T-cell (primary cell): Measurements from ENCODE around the gene SPOP. TPM values are rescaled to one million over a fixed set of nuclear protein-coding genes. Genes with fewer than 3 reads are reported as not detected.
"Not testable (repeated sequence)": the region's sequence is repeated elsewhere in the genome, so short reads cannot be mapped to it uniquely, and the experiment has no call there.

Experiments
- ATAC-seq, 4 experiments: fragments of 200-7000 bp in 3 of 4; fragments of 150-1000 bp in 1 of 4; cut with Tn5 transposase; replicated peaks in 1 of 4; 1 replicate in 3 of 4; 2 replicates in 1 of 4; pipeline ENCODE4 v1.10.0; 2021; ENCODE audit warnings: moderate library complexity in 3 of 4, mild to moderate bottlenecking in 2 of 4, moderate number of reproducible peaks in 1 of 4
- CTCF ChIA-PET, 2 donors: fragments of 300-600 bp; sonication (Branson Sonifier 250); formaldehyde crosslinking; loops; one replicate each; lab custom pipeline; 2022; ENCODE audit warnings: antibody characterized with exemption in 2 of 2; lab: Charles Lee
- POLR2A ChIA-PET, 2 donors: fragments of 300-600 bp; sonication (Branson Sonifier 250); formaldehyde crosslinking; loops; one replicate each; lab custom pipeline; 2022; ENCODE audit warnings: antibody characterized with exemption in 2 of 2; lab: Charles Lee
- DNase-seq, 35 experiments: peaks; one replicate each; pipeline versions ENCODE4 v3.0.0 to v3.0.0-alpha.2; 2013 to 2023
- H3K27ac ChIP-seq: one replicate; pipeline ENCODE4 v1.5.1; 2013; ENCODE audit warnings: low read length
- H3K27me3 ChIP-seq, 2 experiments: replicated peaks in 1 of 2; 1 replicate in 1 of 2; 2 replicates in 1 of 2; pipeline versions ENCODE4 v1.6.1 to v1.7.0; 2013; ENCODE audit warnings: low read length in 1 of 2, mixed read lengths in 1 of 2; ENCODE audit not compliant: control insufficient read depth in 2 of 2, insufficient read depth in 2 of 2; ENCODE audit errors: extremely low read depth in 1 of 2
- H3K36me3 ChIP-seq, 2 donors: 1 replicate in 1 of 2; 2 replicates in 1 of 2; pipeline versions ENCODE4 v1.6.1 to v1.7.0; 2013; ENCODE audit warnings: low read length in 1 of 2; ENCODE audit not compliant: control insufficient read depth in 2 of 2, insufficient read depth in 1 of 2; ENCODE audit errors: extremely low read depth in 1 of 2
- H3K4me1 ChIP-seq, 2 experiments: 1 replicate in 1 of 2; 2 replicates in 1 of 2; pipeline versions ENCODE4 v1.6.1 to v1.7.0; 2013; ENCODE audit warnings: low read length in 2 of 2, mixed read lengths in 1 of 2; ENCODE audit not compliant: insufficient read depth in 2 of 2, control insufficient read depth in 1 of 2; ENCODE audit errors: extremely low read depth in 1 of 2
- H3K4me3 ChIP-seq, 2 donors: 1 replicate in 1 of 2; 2 replicates in 1 of 2; pipeline versions ENCODE4 v1.5.1 to v1.7.0; 2013; ENCODE audit warnings: mild to moderate bottlenecking in 2 of 2, low read length in 1 of 2, moderate library complexity in 1 of 2; ENCODE audit not compliant: control insufficient read depth in 1 of 2; ENCODE audit errors: extremely low read depth in 1 of 2
- H3K9me3 ChIP-seq: 2 replicates; pipeline ENCODE4 v1.7.0; 2013
- H3K27ac Mint-ChIP-seq, 2 donors: one replicate each; pipeline ENCODE4 v1.8.0; 2020 to 2021; ENCODE audit warnings: mild to moderate bottlenecking in 2 of 2, mixed read lengths in 2 of 2
- H3K27me3 Mint-ChIP-seq, 2 donors: one replicate each; pipeline ENCODE4 v1.8.0; 2021 to 2022; ENCODE audit warnings: mixed read lengths in 2 of 2
- H3K36me3 Mint-ChIP-seq: one replicate; pipeline ENCODE4 v1.8.0; 2021; ENCODE audit warnings: mixed read lengths
- H3K4me1 Mint-ChIP-seq, 3 donors: one replicate each; pipeline ENCODE4 v1.8.0; 2020 to 2022; ENCODE audit warnings: mixed read lengths in 3 of 3, mild to moderate bottlenecking in 1 of 3
- H3K4me3 Mint-ChIP-seq, 3 donors: one replicate each; pipeline ENCODE4 v1.8.0; 2020 to 2022; ENCODE audit warnings: mild to moderate bottlenecking in 3 of 3, mixed read lengths in 3 of 3, moderate library complexity in 3 of 3
- H3K9me3 Mint-ChIP-seq, 3 donors: one replicate each; pipeline ENCODE4 v1.8.0; 2020 to 2022; ENCODE audit warnings: mixed read lengths in 3 of 3
- WGBS: methylation state at CpG from one replicate; pipeline ENCODE4 v1.1.5; 2013; ENCODE audit warnings: missing lambda C conversion rate; ENCODE audit not compliant: insufficient coverage; 5-methylcytosine and 5-hydroxymethylcytosine counted together
- total RNA-seq, 35 experiments: library from RNA in 6 of 35; stranded (reverse) in 6 of 35; fragments of 120-200 nt in 1 of 35; gene quantifications; one replicate each; pipeline versions ENCODE4 v1.2.1 to v1.2.4 and lab custom pipeline; 2013 to 2026

Gene SPOP
- total RNA-seq, 5 donors from 2014 or later (not counting 1 experiment from before 2014, with no cell fraction given), result 67.1 to 80.4 (median 71.5) TPM

DNA sequence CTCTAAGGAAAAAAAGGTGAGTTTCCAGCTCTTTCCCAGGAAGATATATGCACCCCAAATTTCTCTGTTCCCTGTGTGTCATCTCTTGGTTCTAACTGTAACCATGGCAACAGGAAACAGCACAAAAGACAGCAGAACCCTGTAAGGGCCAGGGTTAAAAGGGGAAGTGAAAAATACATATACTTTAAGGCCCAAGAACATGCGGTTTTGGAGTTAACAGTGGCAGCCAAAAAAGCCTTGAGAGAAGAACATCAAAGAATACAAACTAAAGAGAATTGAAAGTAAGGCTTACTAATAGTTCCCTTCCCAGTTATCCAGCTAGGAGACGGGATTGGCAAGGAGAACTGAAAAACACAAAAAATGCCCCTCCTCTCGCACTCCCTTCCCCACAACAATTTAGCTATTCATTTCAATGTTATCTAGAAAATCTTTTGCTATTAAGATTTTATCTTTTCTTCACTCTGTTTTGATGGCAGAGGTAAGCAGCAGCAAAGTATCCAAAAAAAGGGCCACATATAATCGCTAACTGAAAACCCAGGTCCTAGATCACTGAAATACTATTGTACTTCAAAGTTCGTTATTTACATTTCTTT lies 1.5 kb downstream of the SPOP start:
- peaks cover 16% of the 10 kb centered on the region for H3K36me3 Mint-ChIP-seq
- peak overlapping the region; percentile 46 to 89 for H3K4me3 ChIP-seq
- ChIA-PET POLR2A (interaction anchor here in 1 of 2 donors (0.9 to 1.2 kb wide), 3 partner anchors 32 to 112 kb away, joined by 4 to 7 read pairs (median 6); partner anchors contain the start of genes FAM117A and SLC35B1), CTCF (interaction anchor here (0.6 to 0.8 kb wide), 6 partner anchors 16 to 647 kb away, joined by 3 to 9 read pairs (median 3); partner anchors contain the start of gene FAM117A (in 1 of the 2))
- no peaks in the 10 kb centered on the region for H3K9me3 ChIP-seq
- H3K4me1 Mint-ChIP-seq, result peaks cover 54 to 63% (median 57%) of the 10 kb centered on the region in 3 donors
- H3K36me3 ChIP-seq, result peaks cover 8 to 13% of the 10 kb centered on the region in 2 donors
- H3K27ac ChIP-seq, result peak overlapping the region; percentile 99
- H3K9me3 Mint-ChIP-seq, result no peaks in the 10 kb centered on the region
- DNase-seq (peak in 24 of 35 experiments; percentile 8 to 85 (median 30)), ATAC-seq (peak in 1 of 4 experiments; percentile 49)
- H3K27ac Mint-ChIP-seq, result peak overlapping the region; percentile 95 to 98
- no peaks in the 10 kb centered on the region for H3K27me3 Mint-ChIP-seq
- no peaks in the 10 kb centered on the region for H3K27me3 ChIP-seq
- H3K4me1 ChIP-seq, result peaks cover 27 to 35% of the 10 kb centered on the region in 2 experiments
- peak overlapping the region; percentile 79 to 91 (median 89) for H3K4me3 Mint-ChIP-seq
- 10% methylated on average over 2 of the region's 5 CpGs for WGBS

GRCh38 chr17:49674507-49674906 lies 3.4 kb downstream of the SPOP start:
- Mint-ChIP-seq H3K36me3 (peaks cover 16% of the 10 kb centered on the region), H3K27me3 (no peaks in the 10 kb centered on the region), H3K4me3 (peak overlapping the region; percentile 25 to 89 (median 79)), H3K9me3 (no peaks in the 10 kb centered on the region), H3K27ac (peak overlapping the region; percentile 95 to 98), H3K4me1 (peaks cover 69 to 74% (median 70%) of the 10 kb centered on the region in 3 donors)
- Histone ChIP-seq H3K9me3 (no peaks in the 10 kb centered on the region), H3K4me3 (no peak overlapping the region), H3K36me3 (peaks cover 8 to 13% of the 10 kb centered on the region in 2 donors), H3K4me1 (peaks cover 32 to 35% of the 10 kb centered on the region in 2 experiments), H3K27me3 (no peaks in the 10 kb centered on the region), H3K27ac (peak overlapping the region; percentile 99)
- POLR2A ChIA-PET, result interaction anchor here in 1 of 2 donors (0.5 to 0.9 kb wide), 3 partner anchors 49 to 394 kb away, joined by 3 to 4 read pairs (median 3); no protein-coding TSS in a partner anchor
- CTCF ChIA-PET, result interaction anchor here in 1 of 2 donors (1.3 kb wide), 1 partner anchor 13 kb away, joined by 3 read pairs; no protein-coding TSS in a partner anchor
- ATAC-seq, result no peak
- no peak for DNase-seq

DNA sequence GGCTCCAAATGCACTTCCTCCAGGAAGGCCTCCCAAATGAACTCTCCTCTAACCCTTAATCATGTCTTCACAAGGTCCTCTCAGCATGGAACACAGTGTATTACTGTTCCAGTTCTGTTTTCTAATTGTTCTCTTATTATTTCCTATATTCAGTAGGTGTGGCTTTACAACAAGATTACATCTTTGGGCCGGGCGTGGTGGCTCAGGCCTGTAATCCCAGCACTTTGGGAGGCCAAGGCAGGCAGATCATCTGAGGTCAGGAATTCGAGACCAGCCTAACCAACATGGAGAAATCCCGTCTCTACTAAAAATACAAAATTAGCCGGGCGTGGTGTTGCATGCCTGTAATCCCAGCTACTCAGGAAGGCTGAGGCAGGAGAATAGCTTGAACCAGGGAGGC lies 4.2 kb downstream of the SPOP start:
- H3K27me3 Mint-ChIP-seq, H3K9me3 Mint-ChIP-seq, POLR2A ChIA-PET, H3K27ac ChIP-seq, H3K27me3 ChIP-seq, ATAC-seq, H3K9me3 ChIP-seq, DNase-seq, CTCF ChIA-PET, H3K4me3 ChIP-seq: not testable (repeated sequence)
- Mint-ChIP-seq H3K4me3 (peak overlapping the region in 2 of 3 donors; percentile 32), H3K27ac (peak overlapping the region; percentile 71 to 78), H3K4me1 (peaks cover 69 to 74% (median 70%) of the 10 kb centered on the region in 3 donors), H3K36me3 (peaks cover 16% of the 10 kb centered on the region)
- peaks cover 32 to 35% of the 10 kb centered on the region in 2 experiments for H3K4me1 ChIP-seq
- WGBS, result 93% methylated on average over 3 of the region's 6 CpGs
- H3K36me3 ChIP-seq, result peaks cover 8 to 13% of the 10 kb centered on the region in 2 donors

DNA sequence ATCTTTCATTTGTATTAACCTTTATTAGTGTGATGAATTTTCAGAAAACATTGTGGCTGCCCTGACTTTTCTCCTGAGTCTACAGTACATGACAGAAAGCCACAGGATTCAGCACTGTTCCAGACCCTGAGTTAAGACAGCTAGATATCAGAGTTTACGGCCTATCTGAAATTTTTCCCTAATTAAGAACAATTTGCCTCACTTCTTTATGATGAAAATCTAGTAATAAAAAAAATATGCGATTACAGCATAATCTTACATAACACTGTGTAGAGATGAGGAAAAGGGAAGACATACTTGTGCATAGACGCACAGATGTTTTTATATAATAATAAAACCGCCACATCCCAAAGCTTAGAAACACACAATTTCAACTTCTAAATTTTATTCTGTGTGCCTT lies 7.3 kb downstream of the SPOP start:
- Histone ChIP-seq H3K36me3 (peaks cover 10 to 11% of the 10 kb centered on the region in 2 donors), H3K9me3 (no peaks in the 10 kb centered on the region), H3K4me1 (peaks cover 18 to 27% of the 10 kb centered on the region in 2 experiments), H3K27ac (no peak overlapping the region), H3K27me3 (no peaks in the 10 kb centered on the region), H3K4me3 (no peak overlapping the region)
- CTCF ChIA-PET, result interaction anchor here in 1 of 2 donors (0.6 kb wide), 1 partner anchor 17 kb away, joined by 3 read pairs; no protein-coding TSS in a partner anchor
- Mint-ChIP-seq H3K4me1 (peaks cover 64 to 68% (median 67%) of the 10 kb centered on the region in 3 donors), H3K36me3 (peaks cover 16% of the 10 kb centered on the region), H3K27me3 (no peaks in the 10 kb centered on the region), H3K4me3 (no peak overlapping the region), H3K9me3 (no peaks in the 10 kb centered on the region), H3K27ac (peak overlapping the region in 1 of 2 donors; percentile 55)
- ATAC-seq, result no peak
- POLR2A ChIA-PET, result no interaction called here
- WGBS, result no CpG with 5 or more reads among the region's 4 CpGs
- no peak for DNase-seq

- Histone ChIP-seq H3K4me1 (peaks cover 12 to 24% of the 10 kb centered on the region in 2 experiments), H3K4me3 (no peak overlapping the region), H3K27me3 (no peaks in the 10 kb centered on the region), H3K27ac (no peak overlapping the region), H3K9me3 (no peaks in the 10 kb centered on the region), H3K36me3 (peaks cover 6 to 7% of the 10 kb centered on the region in 2 donors)
- peaks cover 62 to 64% (median 63%) of the 10 kb centered on the region in 3 donors for H3K4me1 Mint-ChIP-seq
- CTCF ChIA-PET, result no interaction called here
- no peaks in the 10 kb centered on the region for H3K27me3 Mint-ChIP-seq
- H3K36me3 Mint-ChIP-seq, result peaks cover 12% of the 10 kb centered on the region
- POLR2A ChIA-PET, result interaction anchor here in 1 of 2 donors (0.6 kb wide), 1 partner anchor 77 kb away, joined by 3 read pairs; no protein-coding TSS in a partner anchor
- peak overlapping the region in 1 of 2 donors; percentile 28 for H3K27ac Mint-ChIP-seq
- H3K9me3 Mint-ChIP-seq, result no peaks in the 10 kb centered on the region
- no peak for DNase-seq
- no peak for ATAC-seq
- no peak overlapping the region for H3K4me3 Mint-ChIP-seq
- no CpG with 5 or more reads among the region's 1 CpG for WGBS
Measured at GRCh38 chr17:49670002-49670401, 7.9 kb downstream of the SPOP start.

DNA sequence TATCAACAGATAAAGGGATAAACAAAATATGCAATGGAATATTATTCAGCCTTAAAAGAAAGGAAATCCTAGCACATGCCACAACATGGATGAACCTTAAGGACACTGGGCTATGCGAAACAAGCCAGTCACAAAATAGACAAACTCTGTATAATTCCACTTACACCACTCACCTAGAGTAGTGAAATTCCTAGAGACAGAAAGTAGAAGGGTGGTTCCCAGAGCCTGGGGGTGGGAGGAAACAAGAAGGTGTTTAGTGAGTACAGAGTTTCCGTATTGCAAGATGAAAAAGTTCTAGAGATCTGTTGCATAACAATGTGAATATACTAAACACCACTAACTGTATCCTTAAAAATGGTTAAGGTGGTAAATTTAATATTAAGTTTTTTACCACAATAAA lies 10.0 kb downstream of the SPOP start:
- Histone ChIP-seq H3K4me3 (no peak overlapping the region), H3K9me3 (no peaks in the 10 kb centered on the region), H3K36me3 (peaks cover 5 to 7% of the 10 kb centered on the region in 2 donors), H3K4me1 (peaks cover 10 to 19% of the 10 kb centered on the region in 2 experiments), H3K27me3 (no peaks in the 10 kb centered on the region), H3K27ac (no peak overlapping the region)
- WGBS, result no CpG with 5 or more reads among the region's 2 CpGs
- no peak for DNase-seq
- H3K36me3 Mint-ChIP-seq, result peaks cover 7% of the 10 kb centered on the region
- H3K4me1 Mint-ChIP-seq, result peaks cover 56 to 64% (median 57%) of the 10 kb centered on the region in 3 donors
- no peaks in the 10 kb centered on the region for H3K9me3 Mint-ChIP-seq
- CTCF ChIA-PET, result no interaction called here
- no peak for ATAC-seq
- POLR2A ChIA-PET, result no interaction called here
- peak overlapping the region in 1 of 2 donors; percentile 31 for H3K27ac Mint-ChIP-seq
- H3K27me3 Mint-ChIP-seq, result no peaks in the 10 kb centered on the region
- H3K4me3 Mint-ChIP-seq, result no peak overlapping the region
